IPS-15b (cell line): ENCODE data around the gene PIK3R5.
A peak's percentile ranks its signal among the peaks of the same experiment; 100 is the strongest.

Experiments used
- H3K27me3 ChIP-seq: one replicate; pipeline ENCODE4 v1.6.1; 2013; ENCODE audit warnings: low read length; ENCODE audit not compliant: control insufficient read depth, insufficient read depth
- H3K36me3 ChIP-seq: one replicate; pipeline ENCODE4 v1.6.1; 2013; ENCODE audit warnings: low read length; ENCODE audit not compliant: control insufficient read depth, insufficient read depth
- H3K4me1 ChIP-seq: one replicate; pipeline ENCODE4 v1.6.1; 2013; ENCODE audit warnings: mild to moderate bottlenecking, low read length; ENCODE audit not compliant: control insufficient read depth, insufficient read depth
- H3K4me3 ChIP-seq: one replicate; pipeline ENCODE4 v1.5.1; 2013; ENCODE audit warnings: low read depth, low read length
- H3K9ac ChIP-seq: one replicate; pipeline ENCODE4 v1.6.1; 2013; ENCODE audit warnings: low read depth, mild to moderate bottlenecking, low read length
- H3K9me3 ChIP-seq: one replicate; pipeline ENCODE4 v1.6.1; 2013; ENCODE audit warnings: mild to moderate bottlenecking, low read length; ENCODE audit not compliant: control insufficient read depth, insufficient read depth

The PIK3R5 gene

GRCh38 chr17:8836821-8837562, 128.5 kb downstream of the PIK3R5 start:
- no peaks in the 10 kb centered on the region for H3K36me3 ChIP-seq
- H3K27me3 ChIP-seq = no peaks in the 10 kb centered on the region
- no peaks in the 10 kb centered on the region for H3K9me3 ChIP-seq
- H3K4me1 ChIP-seq = peaks cover 8% of the 10 kb centered on the region
- H3K9ac ChIP-seq = no peak overlapping the region
- no peak overlapping the region for H3K4me3 ChIP-seq

- no peak overlapping the region for H3K9ac ChIP-seq
- no peaks in the 10 kb centered on the region for H3K27me3 ChIP-seq
- peaks cover 8% of the 10 kb centered on the region for H3K4me1 ChIP-seq
- H3K9me3 ChIP-seq = no peaks in the 10 kb centered on the region
- H3K36me3 ChIP-seq = no peaks in the 10 kb centered on the region
- no peak overlapping the region for H3K4me3 ChIP-seq
Measured at GRCh38 chr17:8835631-8836364, 129.7 kb downstream of the PIK3R5 start.

- Histone ChIP-seq H3K4me3 (no peak overlapping the region), H3K9ac (no peak overlapping the region), H3K4me1 (peaks cover 8% of the 10 kb centered on the region), H3K36me3 (no peaks in the 10 kb centered on the region), H3K27me3 (no peaks in the 10 kb centered on the region), H3K9me3 (no peaks in the 10 kb centered on the region)
Measured at GRCh38 chr17:8835106-8835505, 130.4 kb downstream of the PIK3R5 start.

- H3K4me3 ChIP-seq = peak overlapping the region; percentile 10
- H3K9ac ChIP-seq = no peak overlapping the region
- peaks cover 6% of the 10 kb centered on the region for H3K4me1 ChIP-seq
- H3K27me3 ChIP-seq = no peaks in the 10 kb centered on the region
- no peaks in the 10 kb centered on the region for H3K9me3 ChIP-seq
- H3K36me3 ChIP-seq = no peaks in the 10 kb centered on the region
Measured at GRCh38 chr17:8832711-8833352, 132.7 kb downstream of the PIK3R5 start.

- Histone ChIP-seq H3K4me1 (no peaks in the 10 kb centered on the region), H3K27me3 (no peaks in the 10 kb centered on the region), H3K4me3 (no peak overlapping the region), H3K9me3 (no peaks in the 10 kb centered on the region), H3K9ac (no peak overlapping the region), H3K36me3 (no peaks in the 10 kb centered on the region)
Measured at GRCh38 chr17:8831234-8831849, 134.2 kb downstream of the PIK3R5 start.

GRCh38 chr17:8830141-8830540, 135.4 kb downstream of the PIK3R5 start:
- Histone ChIP-seq H3K4me1 (no peaks in the 10 kb centered on the region), H3K4me3 (no peak overlapping the region), H3K36me3 (no peaks in the 10 kb centered on the region), H3K9ac (no peak overlapping the region), H3K27me3 (no peaks in the 10 kb centered on the region), H3K9me3 (no peaks in the 10 kb centered on the region)

- H3K9me3 ChIP-seq = no peaks in the 10 kb centered on the region
- H3K36me3 ChIP-seq = no peaks in the 10 kb centered on the region
- H3K9ac ChIP-seq = no peak overlapping the region
- no peak overlapping the region for H3K4me3 ChIP-seq
- no peaks in the 10 kb centered on the region for H3K4me1 ChIP-seq
- H3K27me3 ChIP-seq = no peaks in the 10 kb centered on the region
Measured at GRCh38 chr17:8829036-8829941, 136.2 kb downstream of the PIK3R5 start.
